Progenitor cell of endocrine pancreas (in vitro differentiated cells): Measurements from ENCODE around the gene BFSP1. TPM values are rescaled to one million over a fixed set of nuclear protein-coding genes. Genes with fewer than 3 reads are reported as not detected.
A peak's percentile ranks its signal among the peaks of the same experiment; 100 is the strongest.

Experiments
- DNase-seq: peaks from one replicate; pipeline ENCODE4 v3.0.0; 2021; ENCODE audit warnings: low spot score; ENCODE audit not compliant: unreplicated experiment
- H3K27ac Mint-ChIP-seq: 2 replicates; pipeline ENCODE4 v1.8.0; 2021; ENCODE audit warnings: mild to moderate bottlenecking, moderate library complexity, mixed read lengths
- H3K27me3 Mint-ChIP-seq: 2 replicates; pipeline ENCODE4 v1.8.0; 2021; ENCODE audit warnings: mixed read lengths
- H3K36me3 Mint-ChIP-seq: 2 replicates; pipeline ENCODE4 v1.8.0; 2022; ENCODE audit warnings: mixed read lengths; ENCODE audit not compliant: insufficient read depth
- H3K4me1 Mint-ChIP-seq: 2 replicates; pipeline ENCODE4 v1.8.0; 2021; ENCODE audit warnings: low read depth, mixed read lengths
- H3K4me3 Mint-ChIP-seq: 2 replicates; pipeline ENCODE4 v1.8.0; 2021; ENCODE audit warnings: low read depth, mild to moderate bottlenecking, moderate library complexity, mixed read lengths
- H3K9me3 Mint-ChIP-seq: 2 replicates; pipeline ENCODE4 v1.8.0; 2021; ENCODE audit warnings: low read depth, mixed read lengths
- total RNA-seq: library from RNA; stranded (reverse); gene quantifications from 2 replicates; pipeline ENCODE4 v1.2.1, GENCODE V29; 2021
- TF ChIP-seq, protein P1 (sequence below): fragments of 200-600 bp; sonication (generic); IDR thresholded peaks from one replicate; pipeline ENCODE4 v1.5.0; 2021; ENCODE audit warnings: antibody characterized with exemption, mild to moderate bottlenecking; ENCODE audit not compliant: unreplicated experiment

BFSP1 gene
- total RNA-seq, 1 donor from 2014 or later: 4.2 TPM

DNA sequence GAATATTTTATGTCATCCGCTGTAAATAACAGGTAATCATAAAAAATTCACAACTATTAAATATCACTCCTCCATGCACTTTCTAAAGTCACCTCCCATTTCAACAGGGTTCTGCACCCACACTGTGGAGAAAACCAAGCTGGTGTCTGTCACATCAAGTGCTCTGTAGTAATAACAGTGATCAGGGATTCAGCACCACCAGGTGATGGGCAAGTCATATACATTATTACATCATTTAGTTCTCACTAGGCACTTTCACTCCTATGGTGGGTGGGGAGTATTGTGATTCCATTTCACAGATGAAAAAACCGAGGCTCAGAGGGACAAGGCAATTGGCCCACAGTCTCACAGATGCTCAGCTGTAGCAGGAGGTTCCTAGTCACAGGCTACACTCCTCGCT is 8.7 kb downstream of the BFSP1 start:
- Mint-ChIP-seq H3K27me3 (peaks cover 3% of the 10 kb centered on the region), H3K27ac (no peak overlapping the region), H3K9me3 (no peaks in the 10 kb centered on the region), H3K36me3 (peaks cover 2% of the 10 kb centered on the region), H3K4me3 (no peak overlapping the region), H3K4me1 (peaks cover 2% of the 10 kb centered on the region)
- TF ChIP-seq, protein P1, sequence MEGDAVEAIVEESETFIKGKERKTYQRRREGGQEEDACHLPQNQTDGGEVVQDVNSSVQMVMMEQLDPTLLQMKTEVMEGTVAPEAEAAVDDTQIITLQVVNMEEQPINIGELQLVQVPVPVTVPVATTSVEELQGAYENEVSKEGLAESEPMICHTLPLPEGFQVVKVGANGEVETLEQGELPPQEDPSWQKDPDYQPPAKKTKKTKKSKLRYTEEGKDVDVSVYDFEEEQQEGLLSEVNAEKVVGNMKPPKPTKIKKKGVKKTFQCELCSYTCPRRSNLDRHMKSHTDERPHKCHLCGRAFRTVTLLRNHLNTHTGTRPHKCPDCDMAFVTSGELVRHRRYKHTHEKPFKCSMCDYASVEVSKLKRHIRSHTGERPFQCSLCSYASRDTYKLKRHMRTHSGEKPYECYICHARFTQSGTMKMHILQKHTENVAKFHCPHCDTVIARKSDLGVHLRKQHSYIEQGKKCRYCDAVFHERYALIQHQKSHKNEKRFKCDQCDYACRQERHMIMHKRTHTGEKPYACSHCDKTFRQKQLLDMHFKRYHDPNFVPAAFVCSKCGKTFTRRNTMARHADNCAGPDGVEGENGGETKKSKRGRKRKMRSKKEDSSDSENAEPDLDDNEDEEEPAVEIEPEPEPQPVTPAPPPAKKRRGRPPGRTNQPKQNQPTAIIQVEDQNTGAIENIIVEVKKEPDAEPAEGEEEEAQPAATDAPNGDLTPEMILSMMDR: no peak
- no peak for DNase-seq

DNA sequence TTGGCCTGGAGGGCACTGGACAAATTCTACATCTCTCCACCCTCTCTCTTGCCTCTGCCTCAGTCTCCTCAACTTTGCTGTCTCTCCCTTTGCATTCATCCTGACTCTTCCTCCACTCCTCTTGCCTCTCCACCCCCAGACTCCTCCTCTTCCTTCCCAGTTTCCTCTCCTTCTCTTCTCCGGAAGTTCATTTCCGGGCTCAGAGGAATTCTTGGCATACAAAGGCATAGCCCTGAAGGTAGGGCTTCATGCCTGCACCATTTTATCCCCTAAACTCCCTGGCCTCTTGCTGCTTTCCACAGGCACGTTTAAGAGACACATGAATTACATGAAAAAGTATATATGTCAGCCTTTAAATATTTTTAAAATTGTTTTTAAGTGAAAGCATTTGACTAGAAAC is 10.6 kb downstream of the BFSP1 start:
- H3K4me1 Mint-ChIP-seq: peaks cover 1% of the 10 kb centered on the region
- TF ChIP-seq, protein P1: no peak
- peak overlapping the region; percentile 30 for H3K27ac Mint-ChIP-seq
- peaks cover 3% of the 10 kb centered on the region for H3K27me3 Mint-ChIP-seq
- no peak for DNase-seq
- no peak overlapping the region for H3K4me3 Mint-ChIP-seq
- H3K36me3 Mint-ChIP-seq: peaks cover under 1% of the 10 kb centered on the region
- H3K9me3 Mint-ChIP-seq: no peaks in the 10 kb centered on the region

DNA sequence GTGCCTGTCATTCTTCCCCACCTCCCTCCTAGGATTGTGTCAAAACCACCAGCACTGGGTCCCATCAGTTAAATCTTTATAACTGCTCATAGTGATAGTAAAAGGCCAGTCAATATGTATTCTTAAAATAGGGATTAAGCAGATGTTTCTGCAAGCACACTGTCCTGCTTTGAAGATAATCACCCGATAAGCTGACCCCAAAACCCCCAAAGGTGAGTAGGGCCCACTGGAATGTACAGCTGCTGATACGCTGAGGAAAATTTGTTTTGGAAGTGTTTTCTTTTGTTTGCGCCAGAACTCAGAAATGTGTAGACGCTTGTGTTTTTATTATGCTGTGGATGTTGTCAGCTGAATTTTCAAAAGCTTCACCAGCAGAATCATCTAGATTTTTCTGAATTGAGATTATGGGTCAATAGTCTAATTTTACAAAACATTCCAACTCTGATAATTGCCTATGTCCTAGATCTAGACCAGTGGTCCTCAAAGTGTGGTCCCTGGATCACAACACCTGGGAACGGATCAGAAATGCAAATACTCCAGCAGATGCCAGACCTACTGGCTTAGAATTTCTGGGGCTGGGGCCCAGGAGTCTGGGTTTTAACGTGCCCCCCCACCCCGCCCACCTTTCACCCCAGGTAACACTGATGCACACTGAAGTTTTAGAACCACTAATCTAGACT is 11.4 kb downstream of the BFSP1 start:
- peaks cover 4% of the 10 kb centered on the region for H3K4me1 Mint-ChIP-seq
- no peak for DNase-seq
- no peak overlapping the region for H3K27ac Mint-ChIP-seq
- no peak overlapping the region for H3K4me3 Mint-ChIP-seq
- no peaks in the 10 kb centered on the region for H3K9me3 Mint-ChIP-seq
- no peaks in the 10 kb centered on the region for H3K36me3 Mint-ChIP-seq
- TF ChIP-seq, protein P1: no peak
- H3K27me3 Mint-ChIP-seq: peaks cover 3% of the 10 kb centered on the region

DNA sequence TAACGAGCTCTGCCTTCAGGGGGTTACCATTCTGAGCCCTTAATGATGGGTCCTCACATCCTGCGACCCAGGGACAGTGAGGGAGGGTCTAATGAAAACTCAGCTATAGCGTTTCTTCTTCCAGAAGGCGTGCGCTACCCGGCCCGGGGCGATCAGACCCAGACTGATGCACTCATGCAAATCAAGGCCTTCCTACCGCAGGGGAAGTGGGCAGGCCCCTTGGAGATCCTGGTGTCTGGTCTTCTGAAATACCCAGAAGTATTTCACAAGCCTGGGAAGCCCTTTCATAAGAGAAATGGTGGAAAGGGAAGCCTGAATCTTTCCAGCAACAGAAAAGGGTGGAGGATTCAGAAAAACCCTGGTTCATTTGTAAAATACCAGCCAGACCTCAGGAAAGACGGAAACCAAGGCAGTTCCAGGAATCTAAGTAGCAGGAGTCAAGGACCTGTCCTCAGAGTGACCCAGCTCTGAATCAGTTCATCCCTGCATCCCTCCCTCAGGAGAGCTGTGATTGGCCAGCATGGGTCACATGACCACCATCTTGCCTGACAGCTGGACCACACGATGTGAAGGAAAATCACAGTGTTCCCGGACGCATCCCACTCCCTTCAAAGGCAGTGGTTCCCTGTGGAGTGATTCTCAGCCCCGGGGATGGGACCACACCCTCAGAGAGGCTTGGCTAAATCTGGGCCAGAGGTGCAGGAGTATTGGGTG is 12.7 kb downstream of the BFSP1 start:
- TF ChIP-seq, protein P1: no peak
- H3K27me3 Mint-ChIP-seq: peaks cover 4% of the 10 kb centered on the region
- no peak overlapping the region for H3K4me3 Mint-ChIP-seq
- H3K4me1 Mint-ChIP-seq: peaks cover 4% of the 10 kb centered on the region
- no peaks in the 10 kb centered on the region for H3K36me3 Mint-ChIP-seq
- H3K27ac Mint-ChIP-seq: no peak overlapping the region
- no peaks in the 10 kb centered on the region for H3K9me3 Mint-ChIP-seq
- no peak for DNase-seq

DNA sequence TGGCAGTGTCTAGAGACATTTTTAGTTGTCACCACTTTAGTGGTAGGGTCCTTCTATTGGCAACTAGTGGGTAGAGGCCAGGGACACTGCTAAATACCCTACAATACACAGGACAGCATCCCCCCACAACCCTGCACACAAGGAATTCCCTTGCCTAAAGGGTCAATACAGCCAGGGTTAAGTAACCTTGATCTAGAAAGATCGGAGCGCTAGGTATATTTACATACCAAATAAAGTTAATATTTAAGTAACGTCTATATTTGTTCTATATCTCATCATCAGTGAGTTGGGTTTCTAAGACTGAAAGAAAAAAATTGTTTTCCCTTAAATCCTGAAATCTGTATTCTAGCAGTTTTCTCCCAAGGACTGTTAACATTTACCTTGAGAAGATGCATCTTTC is 16.1 kb downstream of the BFSP1 start:
- no peaks in the 10 kb centered on the region for H3K36me3 Mint-ChIP-seq
- H3K27me3 Mint-ChIP-seq: peaks cover 11% of the 10 kb centered on the region
- no peak overlapping the region for H3K27ac Mint-ChIP-seq
- no peak overlapping the region for H3K4me3 Mint-ChIP-seq
- no peak for DNase-seq
- no peaks in the 10 kb centered on the region for H3K9me3 Mint-ChIP-seq
- peaks cover 4% of the 10 kb centered on the region for H3K4me1 Mint-ChIP-seq
- TF ChIP-seq, protein P1: no peak
